Endothelial cell of umbilical vein (primary cell): Measurements from ENCODE around the gene FIBCD1.

Experiments used
- EZH2 ChIP-seq: IDR thresholded peaks from 2 replicates; pipeline ENCODE4 v1.6.1; 2012; ENCODE audit warnings: borderline replicate concordance, low read depth, mild to moderate bottlenecking, moderate library complexity, low read length, inconsistent platforms; ENCODE audit not compliant: severe bottlenecking
- POLR2A ChIP-seq: IDR thresholded peaks from 2 replicates; pipeline ENCODE4 v1.6.1; 2012; ENCODE audit warnings: low read depth, mild to moderate bottlenecking, control low read depth, low read length
- POLR2AphosphoS5 ChIP-seq: IDR thresholded peaks from 2 replicates; pipeline ENCODE4 v1.6.1; 2012; ENCODE audit warnings: low read depth, mild to moderate bottlenecking, control low read depth, low read length, moderate library complexity; ENCODE audit not compliant: insufficient read depth
- TF ChIP-seq, protein P1 (sequence below), 2 donors: IDR thresholded peaks; 1 replicate in 1 of 2; 2 replicates in 1 of 2; pipeline ENCODE4 v1.5.1; 2011; ENCODE audit warnings: low read length in 2 of 2, mild to moderate bottlenecking in 2 of 2, moderate library complexity in 2 of 2, control low read depth in 1 of 2, inconsistent platforms in 1 of 2, low read depth in 1 of 2; ENCODE audit not compliant: insufficient read depth in 1 of 2; ENCODE audit errors: extremely low read depth in 1 of 2

DNA sequence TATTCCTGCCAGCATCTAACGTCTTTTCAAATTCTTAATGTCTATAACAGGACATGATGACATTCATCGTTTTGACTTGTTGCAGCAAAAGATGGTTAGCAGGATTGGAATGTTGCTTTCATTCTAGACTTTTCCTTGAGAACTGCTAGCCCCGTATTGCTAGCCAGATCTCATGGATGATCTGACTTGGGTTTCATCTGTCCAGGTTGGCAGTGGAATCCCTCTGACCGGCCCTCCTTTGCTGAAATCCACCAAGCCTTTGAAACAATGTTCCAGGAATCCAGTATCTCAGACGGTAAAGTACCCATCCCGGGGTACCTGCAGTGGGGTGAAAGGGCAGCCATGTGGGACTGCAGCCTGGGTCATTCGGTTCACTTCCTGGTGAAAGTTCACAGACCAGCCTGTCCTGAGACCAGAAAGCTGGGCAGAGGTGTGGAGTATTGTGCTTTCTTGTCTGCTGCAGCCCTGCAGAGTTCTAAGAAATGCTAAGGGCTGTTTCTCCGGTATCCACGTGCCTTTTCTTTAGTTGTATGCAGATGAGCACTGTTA is 59.1 kb downstream of the FIBCD1 start:
- TF ChIP-seq POLR2AphosphoS5, result no peak
- TF ChIP-seq POLR2A, result no peak
- TF ChIP-seq, protein P1, sequence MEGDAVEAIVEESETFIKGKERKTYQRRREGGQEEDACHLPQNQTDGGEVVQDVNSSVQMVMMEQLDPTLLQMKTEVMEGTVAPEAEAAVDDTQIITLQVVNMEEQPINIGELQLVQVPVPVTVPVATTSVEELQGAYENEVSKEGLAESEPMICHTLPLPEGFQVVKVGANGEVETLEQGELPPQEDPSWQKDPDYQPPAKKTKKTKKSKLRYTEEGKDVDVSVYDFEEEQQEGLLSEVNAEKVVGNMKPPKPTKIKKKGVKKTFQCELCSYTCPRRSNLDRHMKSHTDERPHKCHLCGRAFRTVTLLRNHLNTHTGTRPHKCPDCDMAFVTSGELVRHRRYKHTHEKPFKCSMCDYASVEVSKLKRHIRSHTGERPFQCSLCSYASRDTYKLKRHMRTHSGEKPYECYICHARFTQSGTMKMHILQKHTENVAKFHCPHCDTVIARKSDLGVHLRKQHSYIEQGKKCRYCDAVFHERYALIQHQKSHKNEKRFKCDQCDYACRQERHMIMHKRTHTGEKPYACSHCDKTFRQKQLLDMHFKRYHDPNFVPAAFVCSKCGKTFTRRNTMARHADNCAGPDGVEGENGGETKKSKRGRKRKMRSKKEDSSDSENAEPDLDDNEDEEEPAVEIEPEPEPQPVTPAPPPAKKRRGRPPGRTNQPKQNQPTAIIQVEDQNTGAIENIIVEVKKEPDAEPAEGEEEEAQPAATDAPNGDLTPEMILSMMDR (IDR thresholded peaks at IDR 0.05; ENCODE audit: extremely low read depth in 1 of 2, insufficient read depth in 1 of 2, low read depth in 1 of 2, low read length in 2 of 2), result no peak
- TF ChIP-seq EZH2, result no peak
